Measurements from ENCODE around the gene N4BP2. TPM values are rescaled to one million over a fixed set of nuclear protein-coding genes. Genes with fewer than 3 reads are reported as not detected.

The N4BP2 gene
- total RNA-seq, 1 experiment from 2014 or later, result 31.7 TPM

DNA sequence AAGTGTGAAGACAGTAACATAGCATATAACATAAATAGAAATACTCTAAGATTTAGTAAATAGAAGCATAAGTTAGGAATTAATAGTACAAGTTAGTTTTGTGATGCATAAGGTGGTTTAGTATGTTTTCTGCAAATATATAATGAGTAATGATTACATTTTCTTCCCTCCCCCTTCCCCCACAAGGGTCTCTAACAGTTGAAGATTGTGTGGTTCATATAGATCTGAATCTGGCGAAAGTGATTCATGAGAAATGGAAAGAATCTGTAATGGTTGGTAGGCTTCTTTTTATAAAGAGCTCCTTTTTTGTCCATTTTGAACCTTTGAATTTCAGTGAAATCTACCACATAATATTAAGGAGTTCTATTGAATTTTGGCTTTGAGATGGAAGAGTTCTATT, 66.3 kb downstream of the N4BP2 start (continued):
- TF ChIP-seq, protein P1, sequence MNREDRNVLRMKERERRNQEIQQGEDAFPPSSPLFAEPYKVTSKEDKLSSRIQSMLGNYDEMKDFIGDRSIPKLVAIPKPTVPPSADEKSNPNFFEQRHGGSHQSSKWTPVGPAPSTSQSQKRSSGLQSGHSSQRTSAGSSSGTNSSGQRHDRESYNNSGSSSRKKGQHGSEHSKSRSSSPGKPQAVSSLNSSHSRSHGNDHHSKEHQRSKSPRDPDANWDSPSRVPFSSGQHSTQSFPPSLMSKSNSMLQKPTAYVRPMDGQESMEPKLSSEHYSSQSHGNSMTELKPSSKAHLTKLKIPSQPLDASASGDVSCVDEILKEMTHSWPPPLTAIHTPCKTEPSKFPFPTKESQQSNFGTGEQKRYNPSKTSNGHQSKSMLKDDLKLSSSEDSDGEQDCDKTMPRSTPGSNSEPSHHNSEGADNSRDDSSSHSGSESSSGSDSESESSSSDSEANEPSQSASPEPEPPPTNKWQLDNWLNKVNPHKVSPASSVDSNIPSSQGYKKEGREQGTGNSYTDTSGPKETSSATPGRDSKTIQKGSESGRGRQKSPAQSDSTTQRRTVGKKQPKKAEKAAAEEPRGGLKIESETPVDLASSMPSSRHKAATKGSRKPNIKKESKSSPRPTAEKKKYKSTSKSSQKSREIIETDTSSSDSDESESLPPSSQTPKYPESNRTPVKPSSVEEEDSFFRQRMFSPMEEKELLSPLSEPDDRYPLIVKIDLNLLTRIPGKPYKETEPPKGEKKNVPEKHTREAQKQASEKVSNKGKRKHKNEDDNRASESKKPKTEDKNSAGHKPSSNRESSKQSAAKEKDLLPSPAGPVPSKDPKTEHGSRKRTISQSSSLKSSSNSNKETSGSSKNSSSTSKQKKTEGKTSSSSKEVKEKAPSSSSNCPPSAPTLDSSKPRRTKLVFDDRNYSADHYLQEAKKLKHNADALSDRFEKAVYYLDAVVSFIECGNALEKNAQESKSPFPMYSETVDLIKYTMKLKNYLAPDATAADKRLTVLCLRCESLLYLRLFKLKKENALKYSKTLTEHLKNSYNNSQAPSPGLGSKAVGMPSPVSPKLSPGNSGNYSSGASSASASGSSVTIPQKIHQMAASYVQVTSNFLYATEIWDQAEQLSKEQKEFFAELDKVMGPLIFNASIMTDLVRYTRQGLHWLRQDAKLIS (CRISPR knock-in tag; IDR thresholded peaks at IDR 0.05; ENCODE audit: borderline replicate concordance), result no peak
- TF ChIP-seq, protein P2, sequence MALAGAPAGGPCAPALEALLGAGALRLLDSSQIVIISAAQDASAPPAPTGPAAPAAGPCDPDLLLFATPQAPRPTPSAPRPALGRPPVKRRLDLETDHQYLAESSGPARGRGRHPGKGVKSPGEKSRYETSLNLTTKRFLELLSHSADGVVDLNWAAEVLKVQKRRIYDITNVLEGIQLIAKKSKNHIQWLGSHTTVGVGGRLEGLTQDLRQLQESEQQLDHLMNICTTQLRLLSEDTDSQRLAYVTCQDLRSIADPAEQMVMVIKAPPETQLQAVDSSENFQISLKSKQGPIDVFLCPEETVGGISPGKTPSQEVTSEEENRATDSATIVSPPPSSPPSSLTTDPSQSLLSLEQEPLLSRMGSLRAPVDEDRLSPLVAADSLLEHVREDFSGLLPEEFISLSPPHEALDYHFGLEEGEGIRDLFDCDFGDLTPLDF (CRISPR knock-in tag; IDR thresholded peaks at IDR 0.05), result no peak
- TF ChIP-seq, protein P3, sequence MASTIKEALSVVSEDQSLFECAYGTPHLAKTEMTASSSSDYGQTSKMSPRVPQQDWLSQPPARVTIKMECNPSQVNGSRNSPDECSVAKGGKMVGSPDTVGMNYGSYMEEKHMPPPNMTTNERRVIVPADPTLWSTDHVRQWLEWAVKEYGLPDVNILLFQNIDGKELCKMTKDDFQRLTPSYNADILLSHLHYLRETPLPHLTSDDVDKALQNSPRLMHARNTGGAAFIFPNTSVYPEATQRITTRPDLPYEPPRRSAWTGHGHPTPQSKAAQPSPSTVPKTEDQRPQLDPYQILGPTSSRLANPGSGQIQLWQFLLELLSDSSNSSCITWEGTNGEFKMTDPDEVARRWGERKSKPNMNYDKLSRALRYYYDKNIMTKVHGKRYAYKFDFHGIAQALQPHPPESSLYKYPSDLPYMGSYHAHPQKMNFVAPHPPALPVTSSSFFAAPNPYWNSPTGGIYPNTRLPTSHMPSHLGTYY (CRISPR knock-in tag; IDR thresholded peaks at IDR 0.05), result no peak
- TF ChIP-seq NR1H2 (CRISPR knock-in tag; IDR thresholded peaks at IDR 0.05), result no peak
- TF ChIP-seq, protein P4, sequence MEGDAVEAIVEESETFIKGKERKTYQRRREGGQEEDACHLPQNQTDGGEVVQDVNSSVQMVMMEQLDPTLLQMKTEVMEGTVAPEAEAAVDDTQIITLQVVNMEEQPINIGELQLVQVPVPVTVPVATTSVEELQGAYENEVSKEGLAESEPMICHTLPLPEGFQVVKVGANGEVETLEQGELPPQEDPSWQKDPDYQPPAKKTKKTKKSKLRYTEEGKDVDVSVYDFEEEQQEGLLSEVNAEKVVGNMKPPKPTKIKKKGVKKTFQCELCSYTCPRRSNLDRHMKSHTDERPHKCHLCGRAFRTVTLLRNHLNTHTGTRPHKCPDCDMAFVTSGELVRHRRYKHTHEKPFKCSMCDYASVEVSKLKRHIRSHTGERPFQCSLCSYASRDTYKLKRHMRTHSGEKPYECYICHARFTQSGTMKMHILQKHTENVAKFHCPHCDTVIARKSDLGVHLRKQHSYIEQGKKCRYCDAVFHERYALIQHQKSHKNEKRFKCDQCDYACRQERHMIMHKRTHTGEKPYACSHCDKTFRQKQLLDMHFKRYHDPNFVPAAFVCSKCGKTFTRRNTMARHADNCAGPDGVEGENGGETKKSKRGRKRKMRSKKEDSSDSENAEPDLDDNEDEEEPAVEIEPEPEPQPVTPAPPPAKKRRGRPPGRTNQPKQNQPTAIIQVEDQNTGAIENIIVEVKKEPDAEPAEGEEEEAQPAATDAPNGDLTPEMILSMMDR (IDR thresholded peaks at IDR 0.05), result no peak
- TF ChIP-seq, protein P5, sequence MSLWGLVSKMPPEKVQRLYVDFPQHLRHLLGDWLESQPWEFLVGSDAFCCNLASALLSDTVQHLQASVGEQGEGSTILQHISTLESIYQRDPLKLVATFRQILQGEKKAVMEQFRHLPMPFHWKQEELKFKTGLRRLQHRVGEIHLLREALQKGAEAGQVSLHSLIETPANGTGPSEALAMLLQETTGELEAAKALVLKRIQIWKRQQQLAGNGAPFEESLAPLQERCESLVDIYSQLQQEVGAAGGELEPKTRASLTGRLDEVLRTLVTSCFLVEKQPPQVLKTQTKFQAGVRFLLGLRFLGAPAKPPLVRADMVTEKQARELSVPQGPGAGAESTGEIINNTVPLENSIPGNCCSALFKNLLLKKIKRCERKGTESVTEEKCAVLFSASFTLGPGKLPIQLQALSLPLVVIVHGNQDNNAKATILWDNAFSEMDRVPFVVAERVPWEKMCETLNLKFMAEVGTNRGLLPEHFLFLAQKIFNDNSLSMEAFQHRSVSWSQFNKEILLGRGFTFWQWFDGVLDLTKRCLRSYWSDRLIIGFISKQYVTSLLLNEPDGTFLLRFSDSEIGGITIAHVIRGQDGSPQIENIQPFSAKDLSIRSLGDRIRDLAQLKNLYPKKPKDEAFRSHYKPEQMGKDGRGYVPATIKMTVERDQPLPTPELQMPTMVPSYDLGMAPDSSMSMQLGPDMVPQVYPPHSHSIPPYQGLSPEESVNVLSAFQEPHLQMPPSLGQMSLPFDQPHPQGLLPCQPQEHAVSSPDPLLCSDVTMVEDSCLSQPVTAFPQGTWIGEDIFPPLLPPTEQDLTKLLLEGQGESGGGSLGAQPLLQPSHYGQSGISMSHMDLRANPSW (CRISPR knock-in tag; conservative IDR thresholded peaks at IDR 0.05; ENCODE audit: low read depth), result no peak

DNA sequence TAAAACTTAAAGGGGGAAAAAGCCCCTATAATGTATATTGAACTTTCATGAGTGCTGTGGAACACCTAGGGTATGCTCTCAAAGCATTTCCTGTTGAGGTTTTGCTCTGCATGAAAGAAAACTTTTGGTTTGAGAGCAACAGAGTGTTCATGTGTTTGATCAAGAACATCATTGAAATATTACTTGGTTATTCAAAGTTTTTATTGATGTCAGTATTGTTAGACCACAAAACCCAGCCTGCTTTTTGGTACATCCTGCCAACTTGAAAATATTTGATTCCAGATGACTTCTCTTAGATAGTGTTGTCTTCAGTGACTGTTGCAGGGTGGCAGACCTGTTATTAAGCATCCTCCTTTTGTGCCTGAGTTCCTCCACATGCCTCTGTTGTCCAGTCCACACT, 68.0 kb downstream of the N4BP2 start:
- H3K9me3 Mint-ChIP-seq, result no peaks in the 10 kb centered on the region
- ATAC-seq, result no peak
- H3K36me3 Mint-ChIP-seq, result peaks cover 23% of the 10 kb centered on the region
- no peaks in the 10 kb centered on the region for H3K27me3 Mint-ChIP-seq (ENCODE audit: low read depth)
- ChIA-PET CTCF (no interaction called here), POLR2A (no interaction called here)
- H3K4me1 Mint-ChIP-seq, result peaks cover 19% of the 10 kb centered on the region
- H3K27ac Mint-ChIP-seq, result no peak overlapping the region
- H3K4me3 Mint-ChIP-seq, result no peak overlapping the region
- no peak for DNase-seq (ENCODE audit: low spot score)
- TF ChIP-seq ZNF219 (CRISPR knock-in tag; IDR thresholded peaks at IDR 0.05; ENCODE audit: borderline replicate concordance), result no peak
- no peak for TF ChIP-seq ZNF396 (CRISPR knock-in tag; IDR thresholded peaks at IDR 0.05; ENCODE audit: borderline replicate concordance)
- TF ChIP-seq, protein P1 (CRISPR knock-in tag; IDR thresholded peaks at IDR 0.05; ENCODE audit: borderline replicate concordance), result no peak
- TF ChIP-seq, protein P6, sequence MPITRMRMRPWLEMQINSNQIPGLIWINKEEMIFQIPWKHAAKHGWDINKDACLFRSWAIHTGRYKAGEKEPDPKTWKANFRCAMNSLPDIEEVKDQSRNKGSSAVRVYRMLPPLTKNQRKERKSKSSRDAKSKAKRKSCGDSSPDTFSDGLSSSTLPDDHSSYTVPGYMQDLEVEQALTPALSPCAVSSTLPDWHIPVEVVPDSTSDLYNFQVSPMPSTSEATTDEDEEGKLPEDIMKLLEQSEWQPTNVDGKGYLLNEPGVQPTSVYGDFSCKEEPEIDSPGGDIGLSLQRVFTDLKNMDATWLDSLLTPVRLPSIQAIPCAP (CRISPR knock-in tag; IDR thresholded peaks at IDR 0.05), result no peak
- TF ChIP-seq NFATC4 (CRISPR knock-in tag; IDR thresholded peaks at IDR 0.05), result no peak
- TF ChIP-seq, protein P4 (IDR thresholded peaks at IDR 0.05), result no peak
- TF ChIP-seq, protein P7, sequence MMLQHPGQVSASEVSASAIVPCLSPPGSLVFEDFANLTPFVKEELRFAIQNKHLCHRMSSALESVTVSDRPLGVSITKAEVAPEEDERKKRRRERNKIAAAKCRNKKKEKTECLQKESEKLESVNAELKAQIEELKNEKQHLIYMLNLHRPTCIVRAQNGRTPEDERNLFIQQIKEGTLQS (CRISPR knock-in tag; conservative IDR thresholded peaks at IDR 0.05), result no peak

Measured in WTC11 (cell line).